Measurements from ENCODE around the gene RPP14.
A peak's percentile ranks its signal among the peaks of the same experiment; 100 is the strongest.

Gene RPP14

GRCh38 chr3:58322793-58323192 lies 16.7 kb downstream of the RPP14 start:
- in situ Hi-C loops (cut with HindIII; ENCODE audit: low sequenced_read_pairs), result no loop called here
- H3K4me3 ChIP-seq (ENCODE audit: low read depth, low read length), result no peak overlapping the region
- no peak for DNase-seq (ENCODE audit: low read depth, low spot score)
- no peak for TF ChIP-seq CTCF (IDR thresholded peaks at IDR 0.05; ENCODE audit: low read depth, low read length)

- in situ Hi-C loops (cut with HindIII; ENCODE audit: low sequenced_read_pairs), result no loop called here
- H3K4me3 ChIP-seq (ENCODE audit: low read depth, low read length), result no peak overlapping the region
- DNase-seq (ENCODE audit: low read depth, low spot score), result no peak
- TF ChIP-seq CTCF (IDR thresholded peaks at IDR 0.05; ENCODE audit: low read depth, low read length), result no peak
Measured at GRCh38 chr3:58323529-58324390, 17.7 kb downstream of the RPP14 start.

GRCh38 chr3:58324391-58325390 lies 18.6 kb downstream of the RPP14 start:
- DNase-seq (ENCODE audit: low read depth, low spot score), result peak; percentile 37
- H3K4me3 ChIP-seq (ENCODE audit: low read depth, low read length), result no peak overlapping the region
- in situ Hi-C loops (cut with HindIII; ENCODE audit: low sequenced_read_pairs), result no loop called here
- no peak for TF ChIP-seq CTCF (IDR thresholded peaks at IDR 0.05; ENCODE audit: low read depth, low read length)

- in situ Hi-C loops (cut with HindIII; ENCODE audit: low sequenced_read_pairs), result no loop called here
- DNase-seq (ENCODE audit: low read depth, low spot score), result no peak
- H3K4me3 ChIP-seq (ENCODE audit: low read depth, low read length), result no peak overlapping the region
- no peak for TF ChIP-seq CTCF (IDR thresholded peaks at IDR 0.05; ENCODE audit: low read depth, low read length)
Measured at GRCh38 chr3:58325525-58325992, 19.5 kb downstream of the RPP14 start.

- H3K4me3 ChIP-seq (ENCODE audit: low read depth, low read length), result no peak overlapping the region
- in situ Hi-C loops (cut with HindIII; ENCODE audit: low sequenced_read_pairs), result no loop called here
- no peak for TF ChIP-seq CTCF (IDR thresholded peaks at IDR 0.05; ENCODE audit: low read depth, low read length)
- no peak for DNase-seq (ENCODE audit: low read depth, low spot score)
Measured at GRCh38 chr3:58326267-58326900, 20.3 kb downstream of the RPP14 start.

Measured in astrocyte of the spinal cord (primary cell).